ENCODE measurements around the gene PAX9.
"Not testable (repeated sequence)": the region's sequence is repeated elsewhere in the genome, so short reads cannot be mapped to it uniquely, and the experiment has no call there.

The PAX9 gene

DNA sequence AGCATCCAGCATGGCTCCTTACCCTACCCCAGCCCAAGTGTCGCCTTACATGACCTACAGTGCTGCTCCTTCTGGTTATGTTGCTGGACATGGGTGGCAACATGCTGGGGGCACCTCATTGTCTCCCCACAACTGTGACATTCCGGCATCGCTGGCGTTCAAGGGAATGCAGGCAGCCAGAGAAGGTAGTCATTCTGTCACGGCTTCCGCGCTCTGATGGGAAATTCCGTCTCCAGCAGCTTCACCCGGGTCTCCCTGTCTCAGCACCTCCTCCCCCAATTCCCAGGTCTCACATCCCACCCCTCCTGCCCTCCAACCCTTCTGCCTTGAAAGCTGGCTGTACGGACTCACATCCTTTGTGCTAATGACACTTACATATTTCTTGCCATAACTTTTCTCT lies 14.6 kb downstream of the PAX9 start:
- no peak for DNase-seq

DNA sequence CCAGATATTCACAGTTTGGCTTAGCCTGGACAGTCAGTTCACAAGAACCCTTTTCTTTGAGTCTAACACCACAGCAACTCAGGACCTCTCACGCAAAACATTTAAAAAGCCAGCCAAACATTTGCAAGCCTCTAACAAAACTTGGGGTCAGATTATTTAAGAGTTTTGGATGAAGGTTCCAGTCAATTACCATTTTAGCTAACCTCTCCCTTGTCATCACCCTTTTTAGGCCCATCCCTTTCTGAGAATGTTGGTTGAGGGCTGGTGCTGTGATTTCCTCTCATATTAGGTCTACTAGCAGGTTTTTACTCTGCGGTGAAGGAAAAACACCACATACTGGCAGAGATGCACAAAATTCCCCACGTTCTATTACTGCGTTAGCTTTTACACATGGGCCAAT lies 20.7 kb downstream of the PAX9 start:
- no peak for DNase-seq

DNA sequence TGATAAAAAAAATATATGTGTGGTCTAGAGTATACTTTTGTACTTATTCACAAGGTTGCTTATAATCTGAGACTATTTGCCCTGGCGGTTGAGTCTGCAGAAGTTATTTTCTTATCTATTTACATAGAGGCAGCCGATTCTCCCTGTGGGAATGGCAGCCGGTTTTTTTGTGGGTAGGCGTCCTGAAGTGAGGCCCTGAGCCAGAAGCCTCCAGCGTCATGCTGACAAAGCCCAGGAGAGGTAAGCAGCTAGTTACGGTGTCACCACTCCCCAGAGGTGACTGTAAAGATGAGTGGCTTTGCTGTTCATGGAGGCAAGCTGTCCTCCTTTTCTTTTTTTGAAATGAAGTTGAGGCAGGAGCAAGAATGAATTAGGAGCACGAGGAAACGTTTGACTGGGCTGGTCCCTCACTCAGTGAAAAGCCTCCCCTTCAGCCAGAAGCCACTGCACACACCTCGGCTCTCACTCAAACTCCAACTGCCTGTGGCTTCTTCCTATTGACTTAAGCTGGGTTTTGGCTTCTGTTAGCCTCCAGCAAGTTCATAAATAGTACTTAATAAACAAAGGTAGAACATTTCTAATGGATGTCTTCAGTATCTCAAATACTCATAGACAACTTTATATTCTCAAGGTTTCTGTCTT lies 21.5 kb downstream of the PAX9 start:
- no peak for DNase-seq

- no peak for DNase-seq
Observed at GRCh38 chr14:36684946-36685345, 23.3 kb downstream of the PAX9 start.

DNA sequence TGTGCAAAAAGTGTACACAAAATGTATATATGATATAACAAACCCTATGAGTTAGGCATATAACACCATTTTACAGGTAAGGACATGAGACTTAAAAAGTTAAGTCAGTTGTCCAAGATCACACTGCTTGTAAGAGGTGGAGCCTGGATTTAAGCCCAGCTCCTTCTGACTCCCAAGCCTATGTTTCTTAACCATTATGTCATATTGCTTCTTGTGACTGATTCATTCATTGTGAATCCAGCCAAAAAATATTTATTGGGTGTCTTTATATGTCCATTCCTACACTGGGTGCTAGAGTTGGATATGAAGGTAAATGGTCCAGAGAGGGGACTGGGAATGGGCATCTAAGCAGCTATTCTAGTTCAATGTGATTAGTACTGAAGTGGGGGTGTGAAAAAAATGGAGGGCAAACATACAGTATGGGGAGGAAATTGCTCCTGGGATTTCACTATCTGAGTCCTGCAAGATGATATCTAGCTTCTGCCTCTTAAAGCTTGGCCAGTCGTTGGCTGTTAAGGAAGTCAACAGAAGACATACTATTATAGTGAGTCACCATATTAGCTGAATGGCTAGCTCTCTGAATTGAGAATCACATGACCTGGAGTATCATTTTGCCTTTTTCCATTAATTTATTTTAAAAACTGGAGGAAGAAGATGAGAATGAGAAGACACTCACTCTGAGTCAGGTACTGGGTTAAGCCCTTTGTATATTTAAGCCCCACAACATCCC lies 28.8 kb downstream of the PAX9 start:
- no peak for DNase-seq

DNA sequence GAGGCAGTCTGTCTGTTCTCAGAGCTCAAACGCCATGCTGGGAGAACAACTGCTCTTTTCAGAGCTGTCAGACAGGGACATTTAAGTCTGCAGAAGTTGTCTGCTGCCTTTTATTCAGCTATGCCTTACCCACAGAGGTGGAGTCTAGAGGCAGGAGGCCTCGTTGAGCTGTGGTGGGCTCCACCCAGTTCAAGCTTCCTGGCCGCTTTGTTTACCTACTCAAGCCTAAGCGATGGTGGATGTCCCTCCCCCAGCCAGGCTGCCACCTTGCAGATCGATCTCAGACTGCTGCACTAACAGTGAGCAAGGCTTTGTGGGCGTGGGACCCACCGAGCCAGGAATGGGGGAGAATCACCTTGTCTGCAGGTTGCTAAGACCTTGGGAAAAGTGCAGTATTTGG lies 37.8 kb downstream of the PAX9 start:
- not testable (repeated sequence) for DNase-seq

- DNase-seq = no peak
Observed at GRCh38 chr14:36700651-36701050, 39.0 kb downstream of the PAX9 start.

GRCh38 chr14:36701132-36701531 lies 39.5 kb downstream of the PAX9 start:
- DNase-seq = no peak

GRCh38 chr14:36702474-36702873 lies 40.8 kb downstream of the PAX9 start:
- DNase-seq = no peak

- no peak for DNase-seq
Observed at GRCh38 chr14:36707570-36707969, 45.9 kb downstream of the PAX9 start.

DNA sequence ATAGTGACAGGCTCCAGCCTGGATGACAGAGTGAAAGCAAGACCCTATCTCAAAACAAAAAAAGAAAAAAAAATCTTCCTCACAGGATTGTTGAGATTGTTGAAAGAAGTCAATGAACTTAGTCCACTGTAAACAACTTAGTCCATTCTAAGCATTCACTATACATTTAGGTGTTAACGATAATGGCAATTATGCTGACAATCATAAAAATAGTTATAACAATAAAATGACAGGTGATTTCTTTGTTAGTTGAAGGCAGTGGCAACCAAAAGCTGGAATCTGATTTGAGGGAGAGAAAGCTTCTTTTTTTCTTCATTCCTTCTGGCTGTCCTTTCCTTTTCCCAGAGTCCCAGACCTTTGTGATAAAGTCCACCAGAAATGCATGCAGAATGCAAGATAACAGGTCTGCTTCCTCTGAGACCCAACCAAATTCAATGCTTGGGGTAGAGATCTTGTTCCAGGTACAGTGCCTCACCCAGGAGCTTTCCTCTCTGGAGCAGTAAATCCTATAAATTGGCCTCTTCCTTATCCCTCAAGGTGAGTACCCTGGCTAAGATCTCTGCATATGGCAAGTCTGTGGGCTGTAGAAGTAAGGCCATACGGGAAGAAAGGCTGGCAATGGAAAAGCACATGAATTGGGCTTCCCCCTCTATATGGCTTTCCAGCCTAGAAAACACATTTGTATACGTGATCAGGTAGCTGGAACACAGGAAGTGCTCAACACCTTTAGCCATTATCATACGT lies 52.5 kb downstream of the PAX9 start:
- DNase-seq = no peak

DNA sequence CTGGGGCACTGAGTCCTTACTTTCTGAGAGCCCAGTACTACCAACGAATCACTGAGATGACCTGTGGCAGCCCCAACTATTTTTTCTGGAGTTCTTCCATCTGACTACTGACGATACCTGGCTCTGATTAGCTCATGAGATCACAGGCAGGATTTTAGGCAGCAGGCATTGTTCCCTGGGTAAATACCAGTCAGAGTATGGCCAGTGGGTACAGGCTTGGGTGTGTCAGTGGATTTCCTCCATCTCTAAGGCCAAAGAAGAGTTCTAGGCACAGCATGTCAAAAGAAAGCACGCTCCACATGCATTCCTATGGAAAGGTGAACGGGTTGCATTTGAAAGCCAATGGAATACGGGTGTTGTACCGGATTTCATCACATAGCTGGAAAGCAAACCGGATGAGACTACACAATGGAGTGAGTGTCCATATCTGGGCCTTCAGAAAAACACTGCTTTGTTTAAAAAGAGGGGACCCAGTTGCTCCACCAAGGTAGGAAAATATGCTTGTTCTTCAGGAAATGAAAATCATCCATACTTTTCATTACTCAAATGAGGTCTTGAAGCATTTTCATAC lies 55.0 kb downstream of the PAX9 start:
- DNase-seq = no peak

DNA sequence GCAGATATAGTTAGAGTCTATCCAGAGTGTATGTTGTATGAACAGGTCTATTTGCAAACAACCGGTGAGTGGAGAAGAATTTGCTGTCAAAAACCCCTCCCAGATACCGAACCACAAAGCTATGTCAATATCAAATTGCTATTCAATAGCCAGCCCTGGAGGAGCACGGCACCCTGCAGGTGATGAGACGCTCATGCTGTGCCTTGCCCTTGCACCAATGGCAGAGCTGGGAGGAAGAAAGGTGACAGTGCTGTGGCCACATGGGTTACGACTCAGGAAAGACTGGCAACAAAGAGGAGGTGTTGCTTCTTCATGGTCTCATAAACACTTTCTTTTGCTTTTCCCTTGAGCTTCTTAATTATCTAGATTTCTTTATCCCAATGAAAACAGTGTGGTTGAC lies 55.7 kb downstream of the PAX9 start:
- no peak for DNase-seq

- no peak for DNase-seq
Observed at GRCh38 chr14:36718216-36718615, 56.6 kb downstream of the PAX9 start.

- DNase-seq = no peak
Observed at GRCh38 chr14:36719823-36720222, 58.2 kb downstream of the PAX9 start.

- DNase-seq = no peak
Observed at GRCh38 chr14:36720657-36721056, 59.0 kb downstream of the PAX9 start.

- no peak for DNase-seq
Observed at GRCh38 chr14:36721877-36722276, 60.2 kb downstream of the PAX9 start.

DNA sequence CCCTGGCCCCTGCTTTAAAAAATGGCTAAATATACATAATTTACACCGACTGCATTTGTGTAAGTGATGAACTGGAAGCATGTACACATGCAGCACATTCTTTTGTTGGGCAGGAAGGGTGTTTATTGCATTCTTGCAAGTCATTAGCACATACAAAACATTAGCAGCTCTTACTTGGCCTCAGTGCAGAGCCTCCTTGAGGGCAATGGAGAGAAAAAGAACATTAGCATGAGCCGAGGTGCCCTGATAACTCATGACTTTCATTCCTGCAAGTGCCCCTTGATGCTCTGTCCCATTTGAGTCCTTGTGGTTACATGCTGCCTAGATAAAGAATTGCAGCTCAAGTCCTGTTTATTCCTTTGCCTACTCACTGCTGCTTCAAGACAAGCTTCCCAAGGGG lies 61.9 kb downstream of the PAX9 start:
- DNase-seq = no peak

DNA sequence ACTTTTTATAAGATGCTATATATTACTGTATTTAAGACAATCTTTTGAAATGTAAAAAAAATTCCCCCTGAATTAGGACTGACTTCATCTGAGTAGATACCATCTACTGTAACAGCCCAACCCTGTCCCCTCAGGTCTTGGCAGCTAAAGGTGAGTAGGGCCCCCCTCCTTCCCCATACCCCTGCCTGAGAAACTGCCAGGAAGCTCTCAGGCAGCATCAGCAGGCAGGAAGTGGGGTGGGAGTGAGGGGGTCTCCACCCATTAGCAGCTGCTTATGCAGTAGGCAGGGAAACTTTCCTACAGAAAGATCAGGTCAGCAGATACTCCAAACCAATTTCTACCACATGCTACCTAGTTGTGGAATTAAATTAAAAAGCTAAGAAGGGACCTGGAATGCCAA lies 62.5 kb downstream of the PAX9 start:
- DNase-seq = no peak

- no peak for DNase-seq
Observed at GRCh38 chr14:36726128-36726527, 64.5 kb downstream of the PAX9 start.

Measured in bone marrow (tissue), 2 donors.